ENCODE results near the gene RSRP1.

DNA sequence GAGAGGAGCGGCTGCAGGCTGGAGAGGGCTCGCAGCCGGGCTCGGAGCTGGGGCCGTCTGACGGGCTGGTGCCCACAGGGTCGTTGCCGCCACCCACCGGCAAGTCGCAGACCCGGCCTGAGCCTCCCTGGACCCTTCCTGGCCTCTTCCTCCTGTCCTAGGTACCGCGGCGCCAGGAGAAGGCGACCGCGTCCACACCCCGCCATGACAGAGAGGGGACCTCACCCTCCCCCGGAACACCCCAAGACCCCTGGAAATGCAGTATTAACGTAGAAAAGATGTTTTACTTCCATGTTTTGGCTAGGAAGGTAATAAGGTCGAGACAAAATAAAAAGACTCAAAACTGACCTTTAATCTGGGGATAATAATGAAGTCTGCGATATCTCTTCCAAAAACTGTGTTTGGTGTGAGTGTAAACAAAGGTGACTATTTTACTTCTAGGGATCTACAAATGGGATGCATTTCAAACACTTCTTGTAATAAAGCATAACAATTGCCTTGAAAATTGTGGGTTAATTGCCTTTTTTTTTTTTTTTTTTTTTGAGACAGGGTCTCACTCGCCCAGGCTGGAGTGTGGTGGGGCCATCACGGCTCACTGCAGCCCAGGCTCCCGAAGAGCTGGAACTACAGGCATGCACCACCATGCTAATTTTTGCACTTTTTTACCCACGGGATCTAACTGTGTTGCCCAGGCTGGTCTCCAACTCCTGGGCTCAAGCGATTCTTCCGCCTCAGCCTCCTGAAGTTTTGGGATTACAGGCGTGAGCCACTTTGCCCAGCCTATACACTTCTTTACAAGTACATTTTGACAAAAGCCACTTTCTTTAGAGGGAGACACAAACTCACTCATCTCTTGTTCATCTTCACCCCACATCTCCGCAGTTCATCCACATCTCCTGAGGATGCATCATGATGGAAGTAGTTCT, 838 bp upstream of the RSRP1 start:
- TF ChIP-seq GATA3 (IDR thresholded peaks at IDR 0.05; ENCODE audit: low read depth, low read length), result no peak
- TF ChIP-seq GATA2 (IDR thresholded peaks at IDR 0.05; ENCODE audit: low read depth, low read length), result no peak
